ENCODE data around the gene ATP2B2. TPM values are rescaled to one million over a fixed set of nuclear protein-coding genes. Genes with fewer than 3 reads are reported as not detected.

Gene ATP2B2
- total and polyA plus RNA-seq, 8 donors = 0.01 to 0.18 (median 0.06) TPM; not detected in 1

DNA sequence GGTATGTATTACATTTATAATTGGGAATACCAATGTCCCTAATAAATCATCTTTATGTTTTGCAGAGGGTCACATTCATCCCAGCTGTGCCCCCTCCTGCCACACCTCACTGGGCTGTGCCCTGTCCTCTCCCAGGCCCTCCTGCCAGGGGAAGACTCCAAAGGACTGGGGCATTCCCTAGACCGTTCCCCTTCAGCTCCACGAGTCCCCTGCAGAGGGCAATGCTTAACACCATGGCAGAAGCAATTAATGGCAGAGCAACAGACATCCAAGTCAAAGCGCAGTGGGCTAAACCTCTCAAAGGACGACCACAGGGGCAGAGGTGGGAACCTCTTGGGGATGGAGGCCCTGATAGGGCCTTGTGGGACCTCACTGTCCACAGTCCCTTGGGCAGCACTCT lies 113.1 kb downstream of the ATP2B2 start:
- TF ChIP-seq, protein P1, sequence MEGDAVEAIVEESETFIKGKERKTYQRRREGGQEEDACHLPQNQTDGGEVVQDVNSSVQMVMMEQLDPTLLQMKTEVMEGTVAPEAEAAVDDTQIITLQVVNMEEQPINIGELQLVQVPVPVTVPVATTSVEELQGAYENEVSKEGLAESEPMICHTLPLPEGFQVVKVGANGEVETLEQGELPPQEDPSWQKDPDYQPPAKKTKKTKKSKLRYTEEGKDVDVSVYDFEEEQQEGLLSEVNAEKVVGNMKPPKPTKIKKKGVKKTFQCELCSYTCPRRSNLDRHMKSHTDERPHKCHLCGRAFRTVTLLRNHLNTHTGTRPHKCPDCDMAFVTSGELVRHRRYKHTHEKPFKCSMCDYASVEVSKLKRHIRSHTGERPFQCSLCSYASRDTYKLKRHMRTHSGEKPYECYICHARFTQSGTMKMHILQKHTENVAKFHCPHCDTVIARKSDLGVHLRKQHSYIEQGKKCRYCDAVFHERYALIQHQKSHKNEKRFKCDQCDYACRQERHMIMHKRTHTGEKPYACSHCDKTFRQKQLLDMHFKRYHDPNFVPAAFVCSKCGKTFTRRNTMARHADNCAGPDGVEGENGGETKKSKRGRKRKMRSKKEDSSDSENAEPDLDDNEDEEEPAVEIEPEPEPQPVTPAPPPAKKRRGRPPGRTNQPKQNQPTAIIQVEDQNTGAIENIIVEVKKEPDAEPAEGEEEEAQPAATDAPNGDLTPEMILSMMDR (IDR thresholded peaks at IDR 0.05) = no peak
- peaks cover 0 to 20% of the 10 kb centered on the region in 2 donors for H3K9me3 ChIP-seq
- no peak overlapping the region for H3K27ac ChIP-seq
- H3K4me3 ChIP-seq = no peak overlapping the region
- ATAC-seq (no peak), DNase-seq (peak in 1 of 4 donors; percentile 19)
- intact Hi-C loops (cut with DNase I) = no loop called here
- no peaks in the 10 kb centered on the region for H3K36me3 ChIP-seq
- no peaks in the 10 kb centered on the region for H3K4me1 ChIP-seq
- no peaks in the 10 kb centered on the region for H3K27me3 ChIP-seq

DNA sequence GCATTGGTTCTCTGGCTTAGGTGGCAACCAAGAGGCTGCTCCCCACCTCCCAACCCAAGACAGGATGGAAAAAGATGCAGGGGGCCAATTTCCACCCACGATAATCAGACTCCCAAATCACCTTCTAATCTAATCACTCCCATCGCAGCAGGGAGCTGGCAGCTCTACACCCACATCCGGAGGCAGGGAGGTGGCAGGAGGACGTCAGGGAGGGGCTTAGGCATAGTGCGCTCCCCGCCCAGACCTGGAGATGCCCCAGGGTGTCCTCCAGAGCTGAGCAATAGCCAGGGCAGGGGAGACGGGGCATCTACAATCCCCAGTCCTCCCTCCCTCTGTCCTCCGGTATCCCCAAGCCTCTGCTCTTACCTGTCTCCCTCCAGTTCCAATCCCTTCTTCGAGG lies 114.0 kb downstream of the ATP2B2 start:
- Histone ChIP-seq H3K4me1 (no peaks in the 10 kb centered on the region), H3K9me3 (peaks cover 0 to 26% of the 10 kb centered on the region in 2 donors), H3K27me3 (no peaks in the 10 kb centered on the region), H3K4me3 (no peak overlapping the region), H3K36me3 (no peaks in the 10 kb centered on the region), H3K27ac (no peak overlapping the region)
- ATAC-seq (no peak), DNase-seq (peak in 1 of 4 donors; percentile 57)
- TF ChIP-seq, protein P1 (IDR thresholded peaks at IDR 0.05) = no peak
- intact Hi-C loops (cut with DNase I) = no loop called here

DNA sequence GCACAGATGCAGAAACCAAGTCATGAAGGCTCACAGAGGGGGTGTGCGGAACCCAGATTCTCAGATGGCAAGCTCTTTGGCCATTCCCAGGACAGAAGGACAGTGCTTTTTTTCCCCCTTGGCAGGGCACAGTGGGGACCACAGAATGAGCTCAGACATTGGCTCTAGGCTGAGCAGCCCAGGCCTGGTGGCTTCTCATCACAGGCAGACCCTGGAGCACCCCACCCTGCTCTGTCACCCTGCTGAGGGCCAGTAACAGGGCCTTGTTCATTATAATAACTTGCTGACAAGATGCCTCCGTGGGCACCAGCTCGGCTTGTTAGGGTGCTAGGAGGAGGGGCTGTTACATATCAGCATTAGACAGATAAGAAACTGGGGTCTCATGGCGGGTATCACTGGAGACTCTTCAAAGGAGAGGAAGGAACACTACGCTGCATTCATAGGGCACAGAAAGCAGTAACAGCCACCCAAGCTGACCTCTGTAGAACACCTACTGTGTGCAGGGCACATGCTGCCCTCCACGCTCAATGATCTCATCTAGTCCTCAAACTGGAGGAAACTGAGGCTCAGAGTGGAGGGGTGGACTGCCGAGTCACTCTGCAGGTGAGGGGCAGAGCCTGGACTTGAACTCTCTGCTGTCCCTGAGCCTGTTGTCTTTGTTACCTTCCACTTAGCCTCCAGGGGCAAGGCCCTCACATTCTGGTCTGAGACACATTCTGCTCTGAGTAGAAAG lies 114.6 kb downstream of the ATP2B2 start:
- TF ChIP-seq, protein P1 (IDR thresholded peaks at IDR 0.05) = no peak
- peaks cover 0 to 26% of the 10 kb centered on the region in 2 donors for H3K9me3 ChIP-seq
- H3K36me3 ChIP-seq = no peaks in the 10 kb centered on the region
- ATAC-seq = no peak
- no peaks in the 10 kb centered on the region for H3K4me1 ChIP-seq
- H3K27ac ChIP-seq = no peak overlapping the region
- H3K27me3 ChIP-seq = no peaks in the 10 kb centered on the region
- no peak overlapping the region for H3K4me3 ChIP-seq
- intact Hi-C loops (cut with DNase I) = no loop called here
- DNase-seq = peak in 1 of 4 donors; percentile 46

DNA sequence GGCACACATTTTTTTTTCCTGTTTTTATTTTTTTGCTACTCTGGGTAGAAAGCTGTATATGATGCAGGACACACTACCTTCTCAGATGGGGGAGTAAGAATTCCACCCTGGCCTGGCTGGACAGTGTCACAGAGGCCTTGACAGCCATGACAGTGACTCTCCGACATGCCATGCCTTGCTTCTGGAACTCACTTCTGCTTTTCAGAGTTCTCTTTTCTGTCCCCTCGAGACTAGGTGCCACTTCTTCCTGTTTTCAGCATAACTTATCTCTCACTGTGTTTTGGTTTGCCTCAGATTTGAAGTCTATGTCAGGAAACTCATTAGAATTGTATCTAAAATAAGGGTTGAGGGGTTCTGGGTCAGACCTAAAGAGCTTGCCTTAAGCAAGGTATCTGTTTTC lies 115.4 kb downstream of the ATP2B2 start:
- H3K4me1 ChIP-seq = no peaks in the 10 kb centered on the region
- ATAC-seq = peak; percentile 57
- TF ChIP-seq, protein P1 (IDR thresholded peaks at IDR 0.05) = no peak

DNA sequence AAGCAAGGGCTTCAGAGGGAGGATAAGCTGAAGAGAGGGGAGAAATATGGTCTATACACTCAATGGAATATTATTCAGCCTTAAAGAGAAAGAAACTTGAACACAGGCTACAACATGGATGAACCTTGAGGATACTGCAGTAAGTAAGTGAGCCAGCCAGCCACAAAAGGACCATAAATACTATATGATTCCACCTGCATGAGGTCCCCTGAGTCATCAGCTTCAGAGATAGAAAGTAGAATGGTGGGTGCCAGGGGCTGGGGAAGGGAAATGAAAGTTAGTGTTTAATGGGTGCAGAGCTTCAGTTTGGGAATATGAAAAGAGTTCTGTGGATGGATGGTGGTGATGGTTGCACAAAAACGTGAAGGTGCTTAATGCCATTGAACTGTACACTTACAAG lies 116.0 kb downstream of the ATP2B2 start:
- Histone ChIP-seq H3K36me3 (no peaks in the 10 kb centered on the region), H3K27me3 (no peaks in the 10 kb centered on the region), H3K4me3 (no peak overlapping the region), H3K9me3 (peaks cover 0 to 26% of the 10 kb centered on the region in 2 donors), H3K27ac (no peak overlapping the region), H3K4me1 (no peaks in the 10 kb centered on the region)
- ATAC-seq (no peak), DNase-seq (no peak)
- intact Hi-C loops (cut with DNase I) = no loop called here
- TF ChIP-seq, protein P1 (IDR thresholded peaks at IDR 0.05) = no peak

More for the DNA sequence above, 115.4 kb downstream of the ATP2B2 start:
- Histone ChIP-seq H3K36me3 (no peaks in the 10 kb centered on the region), H3K9me3 (peaks cover 0 to 26% of the 10 kb centered on the region in 2 donors), H3K27ac (no peak overlapping the region), H3K27me3 (no peaks in the 10 kb centered on the region), H3K4me3 (no peak overlapping the region)
- intact Hi-C loops (cut with DNase I) = no loop called here
- DNase-seq = no peak

All from left lung (tissue), 10 donors.